CMK (cell line): Measurements from ENCODE around the gene TTC29.
A peak's percentile ranks its signal among the peaks of the same experiment; 100 is the strongest.

ENCODE experiments used
- DNase-seq: peaks from one replicate; pipeline ENCODE4 v3.0.0-alpha.2; 2010; ENCODE audit warnings: low read depth

TTC29 gene, protein sequence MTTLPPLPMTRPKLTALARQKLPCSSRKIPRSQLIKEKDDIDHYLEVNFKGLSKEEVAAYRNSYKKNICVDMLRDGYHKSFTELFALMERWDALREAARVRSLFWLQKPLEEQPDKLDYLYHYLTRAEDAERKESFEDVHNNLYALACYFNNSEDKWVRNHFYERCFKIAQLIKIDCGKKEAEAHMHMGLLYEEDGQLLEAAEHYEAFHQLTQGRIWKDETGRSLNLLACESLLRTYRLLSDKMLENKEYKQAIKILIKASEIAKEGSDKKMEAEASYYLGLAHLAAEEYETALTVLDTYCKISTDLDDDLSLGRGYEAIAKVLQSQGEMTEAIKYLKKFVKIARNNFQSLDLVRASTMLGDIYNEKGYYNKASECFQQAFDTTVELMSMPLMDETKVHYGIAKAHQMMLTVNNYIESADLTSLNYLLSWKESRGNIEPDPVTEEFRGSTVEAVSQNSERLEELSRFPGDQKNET

DNA sequence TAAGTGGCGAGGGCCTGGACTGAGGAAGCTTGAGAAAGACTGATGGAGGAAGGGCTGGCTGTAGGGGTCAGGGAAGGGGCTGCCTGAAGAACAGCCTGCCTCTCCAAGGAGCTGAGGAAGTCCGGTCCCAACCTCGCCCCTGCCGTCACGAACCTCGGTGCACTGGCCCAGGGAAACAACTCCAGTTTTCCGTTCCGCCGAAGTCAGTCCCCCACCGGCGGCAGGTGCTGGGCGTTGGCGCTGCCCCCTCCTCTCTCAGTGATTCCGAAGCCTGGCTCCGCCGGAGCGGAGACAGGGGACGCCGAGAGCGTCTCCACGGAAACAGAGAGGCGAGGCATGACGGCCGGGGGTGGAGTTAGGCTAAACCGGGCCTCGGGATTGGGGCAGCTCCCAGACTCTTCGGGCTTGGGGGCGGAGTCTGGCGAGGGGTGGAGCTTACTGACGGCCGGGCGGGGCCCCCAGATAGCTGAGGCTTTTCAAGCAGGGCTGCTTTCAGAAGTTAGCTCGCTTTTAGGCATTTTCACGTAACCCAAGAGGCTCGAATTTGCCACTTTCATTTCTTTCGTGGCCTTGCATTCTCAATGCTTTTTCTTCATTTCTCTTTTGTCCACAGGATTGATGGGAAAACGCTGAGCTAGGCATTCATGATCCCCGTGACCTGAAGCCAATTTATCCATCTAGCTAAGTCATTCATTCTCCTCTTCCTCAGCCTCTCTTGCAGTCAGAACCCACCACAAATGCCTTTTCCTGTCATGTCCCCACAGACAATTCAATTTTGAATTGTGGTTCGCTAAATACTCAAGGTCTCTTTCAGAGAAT is at the start of gene TTC29:
TTC29 (minus strand) TSS at position 309 of the 819 bp plus-strand sequence. CDS start 5,969 bp downstream, outside the sequence.
- peak; percentile 2 for DNase-seq

DNA sequence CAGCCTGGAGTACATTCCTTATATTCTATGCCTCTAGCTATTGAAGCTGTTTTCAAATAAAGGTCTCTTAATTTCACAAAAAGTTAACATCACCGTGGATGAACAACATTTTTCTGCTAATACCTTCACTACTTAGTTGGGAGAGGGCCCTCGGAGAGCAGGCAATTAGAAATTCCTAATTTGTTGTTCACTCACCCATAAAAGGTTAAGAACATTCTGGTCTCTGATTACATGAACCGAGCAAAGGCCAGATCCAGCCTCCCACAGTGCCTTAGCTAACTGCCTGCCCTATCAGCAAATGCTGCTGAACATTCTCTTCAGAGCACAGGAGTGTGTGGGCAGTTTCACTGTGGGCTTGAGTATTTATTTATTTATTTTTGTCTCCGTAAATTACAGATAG is 36.0 kb upstream of the TTC29 start:
- no peak for DNase-seq

DNA sequence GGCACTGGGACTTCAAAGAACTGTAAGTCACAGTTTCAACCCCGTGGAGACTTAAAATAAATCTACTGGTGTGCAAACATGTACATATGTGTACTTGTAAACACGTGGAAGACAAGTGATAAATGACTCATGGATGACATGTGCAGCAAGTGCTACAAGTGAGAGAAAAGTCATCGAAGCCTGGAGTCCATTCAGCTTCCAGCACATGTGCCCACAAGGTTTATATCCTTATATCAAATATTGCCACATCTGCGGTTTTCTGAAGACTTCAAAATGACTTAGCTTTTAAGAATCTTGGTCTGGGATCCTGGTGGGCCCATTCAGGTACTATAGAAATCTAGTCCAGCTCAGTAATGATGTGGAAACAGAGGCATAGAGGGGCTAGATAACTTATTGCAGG is 33.0 kb upstream of the TTC29 start:
- DNase-seq = no peak

DNA sequence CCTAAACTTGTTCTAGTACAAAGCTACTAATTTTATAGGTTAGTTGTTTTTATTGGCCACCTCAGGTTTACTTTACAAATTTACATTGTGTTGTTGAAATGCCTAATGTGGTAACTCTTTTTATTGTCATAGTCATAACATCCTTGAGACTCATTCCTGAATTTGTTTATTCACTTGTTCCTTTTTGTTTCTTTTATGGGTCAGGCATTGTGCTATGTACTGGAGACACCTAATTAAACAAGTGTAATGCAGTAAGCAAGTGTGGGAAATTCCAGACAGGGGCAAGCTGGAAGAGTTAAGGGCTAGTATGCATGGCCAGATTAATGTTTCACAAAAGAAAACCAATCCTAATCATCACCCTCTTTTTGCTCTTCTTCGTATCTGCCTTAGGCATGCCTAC is 30.5 kb upstream of the TTC29 start:
- no peak for DNase-seq

DNA sequence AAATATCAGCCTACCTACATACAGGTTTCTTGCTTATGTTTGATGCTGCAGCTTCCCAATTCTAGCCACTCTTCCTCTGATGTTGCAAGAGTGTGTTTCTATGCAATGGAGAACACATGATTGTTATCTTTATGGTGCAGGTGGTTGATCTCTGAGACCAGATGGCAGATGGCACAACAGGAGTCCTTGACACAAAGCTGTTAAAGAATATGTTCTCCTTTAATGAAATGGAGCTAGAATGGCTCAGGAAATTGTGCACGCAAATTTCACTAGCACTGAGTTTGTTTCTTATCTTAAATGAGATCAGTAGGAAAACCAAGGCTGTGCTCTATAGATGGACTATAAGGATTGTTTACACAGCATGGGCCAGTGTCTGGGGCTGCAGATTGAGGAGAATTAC is 29.9 kb upstream of the TTC29 start:
- DNase-seq = no peak

DNA sequence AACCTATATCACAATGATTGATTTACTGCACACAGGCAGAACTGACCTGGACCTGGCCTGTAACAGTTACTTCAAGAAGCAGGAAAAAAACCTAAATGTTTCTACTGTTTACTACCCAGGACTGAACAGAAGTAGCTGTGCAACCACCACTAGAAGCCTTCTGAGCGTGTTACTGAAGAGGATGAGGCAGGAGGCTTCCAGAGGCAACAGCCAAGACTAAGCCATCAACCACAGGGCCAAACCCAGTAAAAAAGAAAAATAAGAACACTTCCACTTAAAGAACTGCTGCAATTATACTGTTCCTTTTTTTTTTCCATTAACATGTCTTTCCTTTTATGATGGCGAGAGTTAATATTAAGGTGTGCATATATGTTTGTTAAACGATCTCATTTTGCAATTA is 29.4 kb upstream of the TTC29 start:
- DNase-seq = no peak

DNA sequence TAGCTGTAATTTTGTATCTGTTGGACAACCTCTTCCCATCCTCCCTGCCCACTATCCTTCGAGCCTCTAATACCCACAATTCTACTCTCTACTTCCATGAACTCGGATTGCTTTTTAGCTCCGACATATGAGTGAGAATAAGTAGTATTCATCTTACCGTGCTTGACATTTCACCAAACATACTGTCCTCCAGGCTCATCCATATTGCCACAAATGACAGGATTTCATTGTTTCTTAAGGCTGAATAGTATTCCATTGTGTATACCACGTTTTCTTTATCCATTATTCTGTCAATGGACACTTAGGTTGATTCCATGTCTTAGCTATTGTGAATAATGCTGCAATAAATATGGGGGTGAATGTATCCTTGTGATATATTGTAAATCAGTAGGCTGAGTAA is 26.4 kb upstream of the TTC29 start:
- DNase-seq = no peak

DNA sequence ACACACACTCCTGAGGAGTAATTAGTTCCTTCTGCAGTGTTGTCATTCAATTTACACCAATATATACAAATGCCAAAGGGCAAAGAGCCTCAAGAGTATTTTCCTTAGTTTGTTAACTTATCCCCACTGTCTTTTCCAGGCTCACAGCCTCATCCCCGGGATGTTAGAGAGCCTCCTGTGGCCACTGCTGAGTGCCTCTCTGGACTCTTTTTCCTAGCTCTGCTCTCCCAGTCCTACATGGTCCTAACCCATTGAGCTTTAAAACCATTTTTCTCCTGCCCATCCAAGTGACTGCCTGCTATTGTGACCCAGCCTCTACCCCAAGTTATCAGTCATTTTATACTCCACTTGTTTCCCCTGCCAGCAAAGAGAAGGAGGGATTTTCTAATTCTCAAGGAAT is 23.5 kb upstream of the TTC29 start:
- no peak for DNase-seq

DNA sequence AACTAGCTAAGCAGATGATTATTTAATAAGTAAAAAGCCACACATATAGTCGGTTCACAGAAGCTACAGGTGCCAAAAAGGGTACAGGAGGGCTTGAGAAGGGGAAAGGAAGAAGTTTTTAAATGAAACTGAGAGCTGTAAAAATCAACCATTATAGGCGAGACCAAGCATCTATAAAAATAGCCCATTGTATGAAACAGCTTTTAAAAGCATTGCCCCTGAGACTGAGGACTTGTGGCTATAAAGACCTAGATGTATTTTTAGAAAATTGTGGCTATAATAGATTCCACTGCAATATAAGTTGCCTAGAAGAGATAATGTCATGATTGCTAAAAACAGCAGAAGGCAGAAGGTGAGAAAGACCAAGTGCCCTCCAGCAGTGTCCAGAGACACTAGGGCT is 15.0 kb upstream of the TTC29 start:
- DNase-seq = no peak

DNA sequence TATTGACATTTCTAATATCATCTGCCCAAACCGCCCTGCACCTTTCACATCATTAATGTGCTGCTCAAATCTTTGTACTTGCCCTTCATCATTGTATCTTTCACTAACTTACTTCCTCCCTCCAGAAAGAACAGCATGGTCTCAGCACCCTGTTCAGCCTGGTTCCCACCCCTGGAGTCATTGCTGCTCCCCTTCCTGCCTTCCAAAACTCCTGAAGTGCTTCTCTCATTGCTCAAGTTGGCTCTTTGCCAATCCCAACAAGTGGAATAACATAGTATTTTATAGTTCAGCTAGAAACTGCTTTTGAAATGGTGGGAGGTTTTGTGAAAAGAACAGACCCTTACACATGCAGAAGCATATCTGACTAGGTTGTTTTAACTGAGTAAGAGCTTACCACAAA is 14.0 kb upstream of the TTC29 start:
- DNase-seq = no peak

DNA sequence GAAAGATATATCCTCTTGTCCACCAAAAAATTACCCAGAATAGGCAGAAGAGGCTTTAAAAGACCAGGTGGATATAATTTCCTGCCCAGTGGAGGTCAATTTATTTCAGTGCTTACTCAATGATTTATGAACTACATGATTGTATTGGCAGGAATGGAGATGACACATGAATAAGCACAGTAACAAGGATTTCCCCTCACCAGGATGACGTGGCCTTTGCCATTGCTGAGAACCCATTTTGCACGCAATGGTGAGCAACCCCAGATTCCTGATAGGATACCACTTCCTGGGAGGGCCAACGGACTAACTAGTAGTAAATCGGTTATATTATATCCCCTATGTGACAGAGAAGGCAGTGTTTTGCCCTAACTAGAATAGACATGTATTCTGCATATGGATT is 11.6 kb upstream of the TTC29 start:
- no peak for DNase-seq

DNA sequence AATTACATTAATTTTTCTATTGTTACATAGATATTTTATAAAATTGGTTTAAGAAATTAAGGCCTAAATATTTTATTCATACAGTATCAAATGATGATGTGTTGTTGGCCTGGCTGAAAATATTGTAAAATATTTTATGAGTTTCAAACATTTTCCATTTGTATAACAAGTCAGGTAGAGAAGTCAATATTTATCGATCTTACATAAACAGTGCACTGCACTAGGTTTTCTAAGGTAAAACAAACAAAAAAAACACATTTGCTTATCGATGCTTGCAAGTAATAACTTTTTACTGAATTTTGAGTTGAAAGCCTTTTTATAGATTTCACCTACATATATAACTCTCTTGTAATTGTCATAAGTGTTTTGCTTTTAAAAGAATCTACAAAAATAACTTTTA is 7.2 kb upstream of the TTC29 start:
- no peak for DNase-seq

DNA sequence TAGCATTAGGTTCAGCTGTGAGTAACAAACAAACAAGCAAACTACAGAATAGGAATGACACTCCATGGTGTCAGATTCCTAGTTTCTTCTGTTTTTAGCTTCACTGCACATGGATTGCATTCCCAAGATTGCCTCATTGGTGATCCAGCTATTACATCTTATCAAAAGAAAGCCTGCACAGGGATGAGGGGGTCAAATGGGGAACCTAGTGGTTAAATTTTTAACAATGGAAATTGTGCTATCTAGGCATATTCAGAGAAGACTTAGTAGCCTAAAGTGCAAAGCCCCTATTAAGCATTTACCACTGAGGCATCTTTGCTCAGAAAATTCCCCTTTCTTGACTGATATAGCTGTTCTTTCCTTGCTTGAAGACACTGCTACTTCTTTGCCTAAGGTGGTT is 3.9 kb upstream of the TTC29 start:
- DNase-seq = no peak

DNA sequence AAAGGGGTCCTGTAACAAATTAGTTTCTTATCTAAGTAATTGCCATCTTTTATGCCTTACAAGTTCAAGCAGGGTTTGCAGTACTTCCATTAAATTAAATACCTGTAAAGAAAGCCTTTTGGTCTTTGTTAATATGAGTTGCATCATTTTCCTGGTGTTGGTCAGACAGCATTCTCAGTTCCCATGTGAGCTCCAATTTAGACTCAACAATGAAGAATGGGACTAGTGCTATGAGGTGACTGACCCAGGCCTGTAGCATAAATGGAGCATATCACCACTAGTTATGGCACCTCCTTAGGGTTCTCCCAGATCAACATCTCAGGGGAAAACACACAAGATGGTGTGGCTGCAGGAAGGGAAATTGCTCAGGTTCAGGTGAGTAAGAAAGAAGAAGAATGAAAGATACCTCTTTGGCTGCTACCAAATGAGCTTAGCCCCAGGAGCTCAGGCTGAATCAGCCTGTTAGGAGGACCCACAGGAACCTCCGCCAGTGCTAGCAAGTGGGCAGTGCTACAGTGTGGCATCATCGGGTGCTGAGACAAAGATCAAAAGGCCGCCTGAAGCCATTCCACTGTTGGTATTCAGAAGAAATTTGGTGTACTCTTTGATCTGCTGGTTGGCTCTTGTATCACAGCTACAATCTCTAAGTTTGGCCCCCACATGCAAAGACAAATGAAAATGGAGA is 1.8 kb downstream of the TTC29 start:
- DNase-seq = no peak

DNA sequence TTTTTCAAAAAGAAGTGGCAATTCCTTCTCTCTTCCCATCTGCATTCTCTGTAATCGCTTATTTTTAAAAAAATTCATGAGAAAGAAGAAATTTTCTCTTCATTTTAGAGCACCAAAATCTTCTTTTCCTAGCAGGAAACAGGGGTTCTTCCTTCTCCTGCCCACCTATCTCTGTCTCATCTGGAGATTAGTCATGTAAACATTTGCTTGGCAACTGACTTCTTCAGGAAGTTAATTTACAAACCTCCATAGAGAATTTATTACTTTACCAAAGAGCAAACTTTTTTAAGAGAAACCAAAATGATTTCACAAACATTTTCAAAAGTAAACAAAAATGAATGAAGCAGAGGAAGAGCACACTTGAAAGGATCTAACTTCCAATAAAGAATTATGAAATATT is 13.5 kb downstream of the TTC29 start:
- DNase-seq = no peak

DNA sequence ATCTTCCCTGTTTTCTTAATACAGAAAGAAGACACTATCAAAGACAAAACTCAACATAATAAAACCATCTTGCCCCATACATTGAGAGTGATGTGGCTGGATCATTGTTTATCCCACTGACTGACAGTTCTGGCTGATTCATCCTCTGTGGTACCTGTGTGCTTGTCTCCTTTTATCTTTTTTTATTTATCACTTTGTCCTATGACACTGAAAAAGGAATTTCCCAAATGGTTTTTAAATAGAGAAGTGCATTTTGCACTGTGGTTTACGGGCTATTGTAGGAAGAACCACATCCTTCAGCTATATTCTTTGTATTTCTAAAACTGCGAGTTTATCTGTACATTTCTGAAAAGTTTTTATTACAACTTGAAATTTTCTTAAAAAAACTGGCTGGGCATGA is 15.0 kb downstream of the TTC29 start:
- no peak for DNase-seq

DNA sequence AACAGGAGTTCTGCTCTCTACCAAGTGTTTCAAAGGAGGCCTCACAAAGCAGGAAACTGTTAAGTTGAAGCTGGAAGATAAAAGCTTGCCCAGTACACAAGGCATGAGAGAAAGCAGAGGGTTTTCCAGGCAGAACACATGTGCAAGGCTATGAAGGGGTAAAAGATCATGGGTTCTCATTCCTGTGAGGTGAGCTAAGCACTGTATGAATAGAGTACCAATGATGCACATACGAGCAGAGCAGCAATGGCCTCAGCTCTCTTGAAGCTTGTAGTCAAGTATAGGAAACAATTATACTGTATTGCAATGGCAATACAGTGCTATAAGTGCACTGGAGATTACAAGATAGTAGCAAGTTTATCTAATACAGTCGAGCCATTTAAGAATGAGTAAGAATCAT is 18.0 kb downstream of the TTC29 start:
- no peak for DNase-seq

DNA sequence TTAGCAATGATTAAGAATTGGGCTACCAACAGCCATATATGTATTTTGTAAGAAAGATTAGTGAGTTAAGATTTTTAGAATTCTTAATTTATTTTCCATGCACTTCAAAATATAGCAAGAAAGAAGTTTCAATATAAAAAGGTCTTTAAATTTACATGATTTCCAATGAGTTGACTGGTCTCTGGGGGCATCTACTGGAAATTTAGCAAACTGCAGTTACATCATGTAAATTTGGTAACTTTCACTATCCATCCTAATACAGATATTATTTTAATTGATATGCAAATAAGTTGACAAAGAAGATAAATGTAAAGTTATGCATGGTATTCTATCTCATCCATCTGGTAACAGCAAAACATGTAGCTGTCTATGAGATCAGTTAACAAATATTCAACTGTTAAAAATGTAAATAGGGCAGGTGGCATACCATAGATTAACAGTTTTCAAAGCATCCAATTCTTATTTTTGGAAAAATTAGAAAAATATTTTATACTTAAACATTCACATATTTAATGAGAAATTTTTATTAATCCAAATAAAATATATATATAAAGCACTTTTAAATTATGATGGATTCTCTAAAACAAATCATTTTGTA is 29.1 kb downstream of the TTC29 start:
- no peak for DNase-seq

DNA sequence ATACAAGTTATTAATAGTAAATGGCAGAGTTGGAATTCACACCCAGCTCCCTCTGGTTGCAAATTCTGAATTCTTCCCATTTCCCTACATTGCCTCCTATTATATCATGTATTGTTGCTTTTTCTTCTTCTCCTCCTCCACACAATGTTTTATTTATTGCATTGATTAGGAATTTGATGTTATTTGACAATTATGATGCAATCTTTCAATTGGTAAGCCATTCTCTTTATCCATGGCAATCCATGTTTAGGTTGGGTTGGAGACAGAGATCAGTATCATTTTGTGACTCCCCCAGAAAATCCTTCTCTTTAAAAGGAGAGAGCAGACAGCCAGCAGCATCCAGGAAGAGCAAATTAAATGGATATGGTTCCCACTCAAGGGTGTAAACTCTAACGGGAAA is 30.5 kb downstream of the TTC29 start:
- DNase-seq = no peak

DNA sequence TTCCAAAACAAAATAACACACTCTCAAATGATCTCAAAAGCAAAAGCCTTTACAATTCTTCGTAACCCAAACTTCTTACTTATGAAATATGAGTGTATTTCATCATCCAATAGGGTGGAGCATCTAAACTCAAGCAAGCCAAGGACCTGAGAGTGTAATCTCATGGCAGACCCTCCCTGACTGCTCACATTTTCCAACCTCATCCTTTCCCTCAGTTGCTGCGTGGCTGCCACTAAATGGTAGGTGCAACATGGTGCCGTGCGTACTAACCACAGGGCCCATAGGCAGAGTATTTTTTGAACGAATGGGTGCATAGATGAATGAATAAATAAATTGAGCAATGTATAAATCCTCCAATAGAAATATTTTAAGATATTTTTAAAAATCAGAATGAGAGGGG is 45.4 kb downstream of the TTC29 start:
- DNase-seq = no peak

DNA sequence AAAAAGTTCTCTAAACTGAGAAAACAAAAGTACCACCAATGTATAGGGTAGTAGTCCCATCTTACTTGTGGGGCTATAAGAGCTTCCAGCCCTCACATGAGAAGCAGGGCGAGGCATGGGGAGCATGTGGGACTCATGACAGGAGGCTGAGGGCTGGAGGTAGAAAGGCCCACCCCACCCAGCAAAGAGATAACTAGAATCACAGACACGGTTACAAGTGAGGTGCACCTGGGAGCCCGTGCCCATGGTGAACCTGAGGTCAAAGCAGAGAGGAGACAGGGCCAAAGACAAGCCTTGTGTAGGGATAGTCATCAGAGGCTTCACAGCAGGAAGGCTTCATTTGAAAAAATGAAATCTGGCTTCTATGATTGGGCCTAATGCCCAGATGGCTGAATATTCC is 55.4 kb downstream of the TTC29 start:
- no peak for DNase-seq

DNA sequence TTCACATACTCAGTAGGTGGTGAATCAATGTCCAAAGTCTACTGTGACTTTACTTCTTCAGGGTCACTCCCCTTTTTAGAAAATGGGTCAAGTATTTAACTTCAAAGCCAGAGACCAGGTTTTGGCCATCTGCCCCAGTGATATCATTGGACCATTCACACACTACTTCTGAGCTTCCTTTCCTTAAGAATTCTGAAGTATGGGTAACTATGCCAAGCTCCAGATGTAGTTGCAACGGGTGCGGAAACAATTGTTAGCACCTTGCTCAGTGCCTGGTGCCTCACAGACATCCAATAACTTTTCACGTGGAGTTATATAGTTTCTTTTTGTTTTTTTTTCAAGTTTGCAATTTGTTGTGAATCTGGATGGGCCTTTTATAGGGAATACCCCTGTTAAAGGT is 62.6 kb downstream of the TTC29 start:
- no peak for DNase-seq
